Measurements from ENCODE around the gene NRXN2.

DNA sequence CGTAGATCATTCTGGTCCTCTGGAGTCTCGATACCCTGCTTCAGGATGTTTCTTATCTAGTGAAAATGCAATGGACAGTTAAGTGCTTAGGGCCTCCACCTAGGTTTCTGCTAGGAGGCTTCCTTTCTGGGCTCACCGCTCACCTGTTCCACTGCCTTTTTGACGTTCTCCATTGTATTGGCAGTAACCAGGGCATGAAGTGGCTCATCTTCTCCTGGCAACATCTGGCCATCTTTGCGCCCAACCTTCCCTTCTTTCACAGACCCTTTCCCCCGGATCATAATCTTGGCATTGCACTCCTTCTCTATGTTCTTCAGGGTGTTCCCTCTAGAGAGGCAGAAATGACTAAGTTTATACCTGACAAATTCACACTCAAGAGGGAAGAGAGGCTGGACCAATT lies 46.3 kb upstream of the NRXN2 start:
- no peak for TF ChIP-seq KLF9 (tag by site-specific recombination; IDR thresholded peaks at IDR 0.05; ENCODE audit: low read depth)
- TF ChIP-seq ZNF10 (tag by site-specific recombination; IDR thresholded peaks at IDR 0.05): no peak
- no peak for TF ChIP-seq SP2 (tag by site-specific recombination; IDR thresholded peaks at IDR 0.05)
- no peak for TF ChIP-seq ZNF169 (tag by site-specific recombination; IDR thresholded peaks at IDR 0.05)
- TF ChIP-seq, protein P1, sequence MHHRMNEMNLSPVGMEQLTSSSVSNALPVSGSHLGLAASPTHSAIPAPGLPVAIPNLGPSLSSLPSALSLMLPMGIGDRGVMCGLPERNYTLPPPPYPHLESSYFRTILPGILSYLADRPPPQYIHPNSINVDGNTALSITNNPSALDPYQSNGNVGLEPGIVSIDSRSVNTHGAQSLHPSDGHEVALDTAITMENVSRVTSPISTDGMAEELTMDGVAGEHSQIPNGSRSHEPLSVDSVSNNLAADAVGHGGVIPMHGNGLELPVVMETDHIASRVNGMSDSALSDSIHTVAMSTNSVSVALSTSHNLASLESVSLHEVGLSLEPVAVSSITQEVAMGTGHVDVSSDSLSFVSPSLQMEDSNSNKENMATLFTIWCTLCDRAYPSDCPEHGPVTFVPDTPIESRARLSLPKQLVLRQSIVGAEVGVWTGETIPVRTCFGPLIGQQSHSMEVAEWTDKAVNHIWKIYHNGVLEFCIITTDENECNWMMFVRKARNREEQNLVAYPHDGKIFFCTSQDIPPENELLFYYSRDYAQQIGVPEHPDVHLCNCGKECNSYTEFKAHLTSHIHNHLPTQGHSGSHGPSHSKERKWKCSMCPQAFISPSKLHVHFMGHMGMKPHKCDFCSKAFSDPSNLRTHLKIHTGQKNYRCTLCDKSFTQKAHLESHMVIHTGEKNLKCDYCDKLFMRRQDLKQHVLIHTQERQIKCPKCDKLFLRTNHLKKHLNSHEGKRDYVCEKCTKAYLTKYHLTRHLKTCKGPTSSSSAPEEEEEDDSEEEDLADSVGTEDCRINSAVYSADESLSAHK (tag by site-specific recombination; IDR thresholded peaks at IDR 0.05): no peak
- TF ChIP-seq ZNF140 (tag by site-specific recombination; IDR thresholded peaks at IDR 0.05): no peak
- TF ChIP-seq, protein P2, sequence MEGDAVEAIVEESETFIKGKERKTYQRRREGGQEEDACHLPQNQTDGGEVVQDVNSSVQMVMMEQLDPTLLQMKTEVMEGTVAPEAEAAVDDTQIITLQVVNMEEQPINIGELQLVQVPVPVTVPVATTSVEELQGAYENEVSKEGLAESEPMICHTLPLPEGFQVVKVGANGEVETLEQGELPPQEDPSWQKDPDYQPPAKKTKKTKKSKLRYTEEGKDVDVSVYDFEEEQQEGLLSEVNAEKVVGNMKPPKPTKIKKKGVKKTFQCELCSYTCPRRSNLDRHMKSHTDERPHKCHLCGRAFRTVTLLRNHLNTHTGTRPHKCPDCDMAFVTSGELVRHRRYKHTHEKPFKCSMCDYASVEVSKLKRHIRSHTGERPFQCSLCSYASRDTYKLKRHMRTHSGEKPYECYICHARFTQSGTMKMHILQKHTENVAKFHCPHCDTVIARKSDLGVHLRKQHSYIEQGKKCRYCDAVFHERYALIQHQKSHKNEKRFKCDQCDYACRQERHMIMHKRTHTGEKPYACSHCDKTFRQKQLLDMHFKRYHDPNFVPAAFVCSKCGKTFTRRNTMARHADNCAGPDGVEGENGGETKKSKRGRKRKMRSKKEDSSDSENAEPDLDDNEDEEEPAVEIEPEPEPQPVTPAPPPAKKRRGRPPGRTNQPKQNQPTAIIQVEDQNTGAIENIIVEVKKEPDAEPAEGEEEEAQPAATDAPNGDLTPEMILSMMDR (tag by site-specific recombination; IDR thresholded peaks at IDR 0.05): no peak
- TF ChIP-seq ZSCAN30 (tag by site-specific recombination; IDR thresholded peaks at IDR 0.05): no peak
- no peak for TF ChIP-seq ZNF621 (tag by site-specific recombination; IDR thresholded peaks at IDR 0.05)
